ENCODE results near the gene OR10J4. TPM values are rescaled to one million over a fixed set of nuclear protein-coding genes. Genes with fewer than 3 reads are reported as not detected.

Gene OR10J4
- total RNA-seq, 2 experiments from 2014 or later = not detected

Other genes with a start within 250 kb of the OR10J4 start
- gene ACKR1, start 227.3 kb upstream of the OR10J4 start, total RNA-seq = under 1 TPM in 1 of 2 experiments, not detected in 1; 0.27 TPM
- not detected for gene FCER1A, start 129.9 kb upstream of the OR10J4 start, total RNA-seq
- gene OR10J1, start 7.5 kb downstream of the OR10J4 start, total RNA-seq = not detected
- gene OR10J5, start 103.8 kb downstream of the OR10J4 start, total RNA-seq = not detected
- not detected for gene APCS, start 155.6 kb downstream of the OR10J4 start, total RNA-seq

All from activated CD8-positive, alpha-beta memory T cell treated with anti-CD3 and anti-CD28 coated beads for 36 hours (primary cell).